ENCODE data around the gene NDUFS6. TPM values are rescaled to one million over a fixed set of nuclear protein-coding genes. Genes with fewer than 3 reads are reported as not detected.
A peak's percentile ranks its signal among the peaks of the same experiment; 100 is the strongest.

The NDUFS6 gene
- total and polyA plus RNA-seq, 2 of the 8 experiments (the other 6 are each of a cell fraction or from before 2014, with no cell fraction given), result 72.7 to 191 TPM

- TF ChIP-seq CBX5 (IDR thresholded peaks at IDR 0.05; ENCODE audit: low read depth, low read length) (no peak), BRCA1 (IDR thresholded peaks at IDR 0.05; ENCODE audit: low read depth, low read length) (no peak), TAF1 (IDR thresholded peaks at IDR 0.05; ENCODE audit: low read depth, low read length) (no peak; the same call in 1 of the 2 replicates), ASH2L (IDR thresholded peaks at IDR 0.05; ENCODE audit: low read length) (peak; percentile 72), HDAC2 (IDR thresholded peaks at IDR 0.05; ENCODE audit: borderline replicate concordance in 1 of 2, low read depth in 2 of 2, low read length in 2 of 2) (no peak)
- Histone ChIP-seq H2BK120ac (replicated peaks; ENCODE audit: low read depth, low read length) (no peak overlapping the region), H3K79me2 (ENCODE audit: control insufficient read depth in 1 of 2, insufficient read depth in 2 of 2, low read length in 2 of 2) (peaks cover 12 to 52% of the 10 kb centered on the region in 2 experiments), H3K79me1 (ENCODE audit: low read depth, low read length) (peaks cover 15% of the 10 kb centered on the region), H3K27ac (ENCODE audit: low read depth, low read length) (peak overlapping the region; percentile 22; the same call in 1 of the 2 replicates), H3K23me2 (ENCODE audit: low read depth, low read length) (peaks cover 17% of the 10 kb centered on the region), H3K18ac (ENCODE audit: extremely low read depth, low read length) (no peak overlapping the region; the same call in 1 of the 2 replicates), H3K4ac (replicated peaks; ENCODE audit: insufficient read length, low read depth, low read length) (peak overlapping the region; percentile 8), H3K4me1 (replicated peaks in 1 of 4; ENCODE audit: control insufficient read depth in 3 of 4, insufficient read depth in 4 of 4, low read length in 3 of 4) (peaks cover 0 to 7% (median 5%) of the 10 kb centered on the region in 4 experiments; a peak in 6 of 7 replicates), H2BK20ac (ENCODE audit: low read length) (no peak overlapping the region), H3K23ac (ENCODE audit: insufficient read length) (no peak overlapping the region), H4K20me1 (replicated peaks in 1 of 2; ENCODE audit: control insufficient read depth in 1 of 2, insufficient read depth in 2 of 2, low read length in 2 of 2) (peaks cover 11 to 17% of the 10 kb centered on the region in 2 experiments), H2BK15ac (ENCODE audit: low read length) (no peak overlapping the region), H2AFZ (ENCODE audit: low read length) (no peak overlapping the region), H2BK5ac (ENCODE audit: low read depth, low read length) (0 out of 2 replicates have a peak overlapping the region, but pooled peaks have one; percentile 49), H4K91ac (replicated peaks; ENCODE audit: insufficient read length, low read length) (peak overlapping the region; percentile 55), H3K4me2 (ENCODE audit: insufficient read depth in 1 of 2, low read depth in 2 of 2, low read length in 2 of 2) (peak overlapping the region; percentile 88 to 97), H3K9me3 (ENCODE audit: insufficient read depth in 2 of 2, low read depth in 1 of 2, low read length in 1 of 2) (no peaks in the 10 kb centered on the region), H3K36me3 (ENCODE audit: control insufficient read depth in 2 of 4, insufficient read depth in 4 of 4, low read length in 3 of 4) (peaks cover 27 to 42% (median 33%) of the 10 kb centered on the region in 4 experiments), H2BK12ac (ENCODE audit: low read depth, low read length) (no peak overlapping the region), H3K27me3 (replicated peaks in 1 of 4; ENCODE audit: control insufficient read depth in 3 of 4, extremely low read depth in 1 of 4, insufficient read depth in 3 of 4, low read length in 3 of 4) (no peaks in the 10 kb centered on the region), H3K9ac (replicated peaks in 1 of 4; ENCODE audit: extremely low read depth in 1 of 4, low read depth in 3 of 4, low read length in 3 of 4) (peak overlapping the region; percentile 63 to 86 (median 75)), H3K4me3 (ENCODE audit: extremely low read depth in 1 of 4, insufficient read depth in 2 of 4, low read depth in 3 of 4, low read length in 4 of 4) (peak overlapping the region; percentile 73 to 94 (median 90)), H3K14ac (ENCODE audit: insufficient read length) (no peak overlapping the region), H4K5ac (ENCODE audit: insufficient read length, low read depth, low read length) (peak overlapping the region; percentile 15), H4K8ac (ENCODE audit: extremely low read depth, insufficient read depth, low read length) (peak overlapping the region; percentile 91), H3K56ac (replicated peaks; ENCODE audit: insufficient read length, low read depth, low read length) (peak overlapping the region; percentile 80), H2AK5ac (ENCODE audit: low read depth, low read length) (no peak overlapping the region)
- FAIRE-seq (no peak), DNase-seq (ENCODE audit: low read depth in 1 of 2, low spot score in 2 of 2) (no peak)
- CTCF ChIA-PET (ENCODE audit: partially characterized antibody), result interaction anchor here (0.6 to 1.4 kb wide), 7 partner anchors 11 to 359 kb away, joined by 3 to 4 read pairs (median 3); no protein-coding TSS in a partner anchor
- POLR2A ChIA-PET (ENCODE audit: partially characterized antibody), result interaction anchor here (0.6 to 1.2 kb wide), 4 partner anchors 9 to 99 kb away, joined by 3 to 5 read pairs (median 3); no protein-coding TSS in a partner anchor
- 3% methylated on average over 21 of the region's 35 CpGs; no CpG with 5 or more reads in 1 of the 2 experiments for WGBS, 2 experiments (ENCODE audit: extremely low coverage in 1 of 2, insufficient coverage in 1 of 2, insufficient read length in 1 of 2, insufficient replicate concordance in 2 of 2, low coverage in 1 of 2, low lambda C conversion rate in 2 of 2, missing lambda C conversion rate in 1 of 2)
These were observed 2.1 kb upstream of the NDUFS6 start for GRCh38 chr5:1799110-1799601.
